Inferior parietal cortex (tissue), 1 donor: ENCODE results near the gene PIGO.
A peak's percentile ranks its signal among the peaks of the same experiment; 100 is the strongest.

Experiments used
- DNase-seq: peaks from one replicate; pipeline ENCODE4 v3.0.0-alpha.2; 2016; ENCODE audit errors: extremely low spot score

The PIGO gene

DNA sequence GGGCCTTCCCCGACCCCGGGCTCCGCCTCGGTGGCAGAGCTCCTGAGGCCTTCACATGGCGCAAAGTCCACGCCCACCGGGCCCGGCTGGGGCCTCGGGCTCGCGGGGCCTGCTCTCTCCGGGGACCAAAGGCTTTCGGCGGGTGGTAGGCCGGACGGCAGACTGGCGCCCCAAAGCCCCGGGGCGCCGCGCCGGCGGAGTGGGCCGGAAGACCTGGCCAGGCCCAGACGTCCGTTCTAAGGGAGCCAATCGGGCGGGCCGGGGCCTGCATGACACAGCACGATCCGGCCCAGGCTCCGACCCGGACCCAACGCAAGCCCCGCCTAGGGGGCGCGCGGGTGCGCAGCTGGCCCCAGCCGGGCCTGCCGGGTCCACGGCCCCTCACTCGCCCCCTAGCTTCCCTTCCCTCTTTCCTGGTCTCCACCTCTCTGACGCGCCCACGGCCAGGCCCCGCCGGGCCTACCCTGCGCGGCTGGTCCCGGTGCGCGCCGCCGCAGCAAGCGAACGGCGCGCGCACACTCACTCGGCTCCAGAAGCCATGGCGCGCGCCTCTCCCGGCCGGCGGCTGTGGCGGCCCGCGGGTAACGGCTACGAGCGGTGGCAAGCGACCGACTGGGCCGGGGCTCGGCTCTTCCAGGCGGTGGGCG is 24.5 kb downstream of the PIGO start:
- DNase-seq = peak; percentile 53

DNA sequence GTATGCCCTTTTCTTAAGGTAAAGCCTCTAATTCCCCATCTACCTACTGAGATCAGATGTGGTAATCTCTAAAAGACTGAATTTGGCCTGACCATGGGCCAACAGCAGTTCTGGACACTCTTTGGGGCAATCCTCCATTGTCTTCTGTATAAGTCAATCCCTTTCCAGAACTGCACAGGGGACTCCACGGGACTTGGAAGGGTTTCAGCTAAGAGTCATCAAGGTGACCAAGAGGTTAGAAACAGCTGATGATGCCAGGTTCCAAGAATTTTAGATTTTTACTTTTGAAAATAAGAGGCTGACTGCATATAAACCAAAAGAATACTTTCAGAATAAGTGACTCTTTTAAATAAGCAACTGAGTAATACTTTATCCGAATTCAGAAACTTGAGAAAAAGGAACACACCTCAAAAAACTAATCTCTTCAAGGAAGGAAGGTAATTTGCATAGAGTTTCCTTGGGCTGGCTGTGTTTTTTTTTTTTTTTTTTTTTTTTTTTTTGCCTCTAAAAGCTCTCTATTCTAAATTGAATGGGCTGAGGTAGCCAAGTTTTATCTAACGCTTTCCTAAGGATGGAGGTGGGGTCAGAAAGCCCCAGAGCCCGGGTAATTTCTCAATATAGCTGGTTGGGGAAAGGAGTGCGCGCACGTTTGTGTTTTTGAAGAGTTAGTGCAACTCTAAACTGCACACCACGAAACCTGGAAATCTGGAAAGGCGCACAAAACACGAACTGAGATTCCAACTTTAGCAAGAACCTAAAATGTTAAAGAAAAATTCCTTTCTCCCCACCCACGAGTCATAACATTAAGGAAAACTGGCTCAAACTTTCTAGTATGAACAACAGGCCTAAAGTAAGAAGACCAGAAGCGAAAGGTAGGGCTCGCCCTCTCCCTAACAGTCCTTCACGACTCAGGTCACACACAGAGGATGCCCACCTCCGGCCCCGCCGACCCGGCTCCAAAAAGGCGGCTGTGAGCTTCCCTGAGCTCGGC is 25.3 kb downstream of the PIGO start:
- no peak for DNase-seq

DNA sequence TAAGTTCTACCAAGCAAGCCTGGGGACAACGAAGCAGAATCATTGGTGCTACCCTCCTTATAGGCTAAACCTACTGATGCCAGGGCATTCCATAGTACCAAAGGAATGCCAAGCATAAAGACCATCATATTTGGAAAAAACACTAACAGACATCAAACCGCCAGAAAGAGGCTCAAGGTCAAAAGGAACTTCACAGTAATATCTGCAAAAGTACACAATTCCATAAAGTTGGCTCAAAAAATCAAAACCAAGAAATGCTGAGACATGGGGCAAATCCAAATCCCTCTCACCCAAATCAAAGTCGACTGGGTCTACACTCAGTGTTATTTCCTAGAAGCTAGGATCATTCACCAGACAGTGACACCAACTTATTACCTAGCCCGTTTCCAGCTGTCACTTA is 27.4 kb downstream of the PIGO start:
- DNase-seq = no peak

DNA sequence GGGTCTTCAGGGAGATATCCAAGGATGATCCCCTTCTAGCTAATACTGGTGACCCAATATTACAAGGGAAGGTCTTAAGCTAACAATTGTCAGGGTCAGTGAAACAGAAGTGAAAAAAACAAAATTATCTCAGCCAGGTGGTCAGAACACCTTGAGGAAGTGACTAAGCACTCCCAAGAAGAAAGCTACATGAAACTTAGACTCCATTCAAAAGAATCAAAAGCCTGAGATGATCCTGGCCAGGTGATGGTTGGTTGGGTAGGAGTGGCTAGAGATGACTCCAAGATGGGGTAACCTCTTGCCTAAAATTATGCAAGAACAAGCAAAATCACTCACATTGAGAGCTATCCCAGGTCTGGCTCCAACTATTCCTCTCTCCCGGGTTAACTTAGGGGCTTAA is 29.3 kb downstream of the PIGO start:
- no peak for DNase-seq

DNA sequence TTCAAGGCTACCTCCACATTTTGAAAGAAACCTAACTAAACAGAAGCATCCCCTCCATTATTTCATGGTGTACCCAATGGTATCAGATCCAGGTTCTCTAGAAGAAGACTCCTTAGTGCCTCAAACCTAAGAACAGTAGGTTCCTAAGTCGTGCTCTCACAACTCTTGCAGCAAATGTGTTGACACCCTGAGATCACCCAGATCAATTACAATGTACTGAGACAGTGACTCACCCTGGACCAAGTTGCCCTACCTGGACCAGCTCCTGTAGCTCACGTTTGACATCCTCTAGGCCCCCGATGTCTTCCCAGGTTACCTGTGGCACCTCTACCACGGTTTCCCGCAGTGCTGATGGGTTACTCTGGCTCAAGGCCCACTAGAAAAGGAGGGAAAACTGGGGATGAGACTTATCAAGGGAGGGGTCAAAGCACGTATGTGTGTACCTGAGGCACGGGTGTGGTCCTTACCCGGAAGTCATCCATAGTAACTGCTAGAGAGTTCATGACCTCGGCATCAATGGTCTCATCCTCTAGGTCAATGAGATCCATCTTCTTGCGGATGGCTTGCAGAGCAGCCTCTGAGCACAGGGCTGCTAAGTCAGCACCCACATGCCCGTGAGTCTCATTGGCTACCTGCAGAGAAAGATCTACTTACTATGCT is 35.7 kb downstream of the PIGO start:
- no peak for DNase-seq

DNA sequence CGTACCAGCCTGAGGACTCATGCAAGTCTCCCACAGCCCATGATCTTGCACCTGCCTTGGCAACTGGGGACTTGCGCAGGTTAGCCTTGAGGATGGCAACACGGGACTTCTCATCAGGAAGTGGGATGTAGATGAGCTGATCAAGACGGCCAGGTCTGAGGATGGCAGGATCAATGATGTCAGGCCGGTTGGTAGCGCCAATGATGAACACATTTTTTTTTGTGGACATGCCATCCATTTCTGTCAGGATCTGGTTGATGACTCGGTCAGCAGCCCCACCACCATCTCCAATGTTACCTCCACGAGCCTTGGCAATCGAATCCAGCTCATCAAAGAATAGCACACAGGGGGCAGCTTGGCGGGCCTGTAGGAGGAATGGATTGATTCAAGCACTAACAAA is 37.0 kb downstream of the PIGO start:
- DNase-seq = no peak

DNA sequence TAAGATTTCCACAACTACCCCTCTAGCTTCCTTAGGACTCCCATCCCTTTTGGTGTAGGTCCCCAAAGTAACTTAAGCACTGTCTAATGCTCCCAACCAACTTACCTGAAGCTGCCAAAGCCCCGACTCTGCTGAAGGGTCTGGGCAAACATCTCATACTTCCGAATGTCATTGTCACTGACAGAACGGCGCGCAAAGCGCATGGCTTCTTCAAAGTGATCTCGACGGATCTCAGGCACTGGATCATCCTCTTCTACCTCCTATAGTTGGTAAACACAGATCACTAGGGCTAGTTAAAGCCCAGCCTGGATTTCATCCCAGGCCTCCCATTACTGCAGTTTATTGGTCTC is 39.1 kb downstream of the PIGO start:
- DNase-seq = no peak

DNA sequence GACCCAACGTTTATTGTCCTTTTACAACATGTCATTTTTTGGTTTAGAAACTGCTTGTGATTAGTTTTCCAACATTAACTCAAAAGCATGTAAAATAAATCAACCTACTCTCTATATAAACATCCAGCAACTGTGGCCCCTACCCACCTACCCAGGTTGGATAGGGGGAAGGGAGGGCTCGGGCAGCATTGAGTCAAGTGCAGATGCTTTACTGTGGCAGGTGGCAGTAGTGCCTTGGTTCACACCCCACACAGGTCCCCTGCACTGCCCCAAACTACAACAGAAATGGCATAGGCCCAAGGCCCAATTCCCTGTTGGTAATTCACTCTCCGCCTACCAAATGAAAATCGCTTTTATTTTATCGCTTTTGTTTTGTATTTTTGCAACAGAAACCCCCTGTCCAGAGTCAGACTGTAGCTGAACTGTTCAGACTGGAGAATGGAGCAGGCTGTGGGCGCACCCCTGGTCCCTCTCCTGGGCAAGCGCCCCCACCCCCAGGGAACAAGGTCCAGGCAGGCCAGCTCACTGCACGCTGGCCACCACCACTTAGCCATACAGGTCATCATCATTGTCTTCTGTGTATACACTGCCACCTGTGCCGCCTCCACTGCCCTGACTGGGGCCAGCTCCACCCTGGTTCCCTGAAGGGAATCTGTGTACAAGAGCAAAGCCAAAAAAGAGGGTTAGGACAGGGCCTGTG is 39.7 kb downstream of the PIGO start:
- no peak for DNase-seq

DNA sequence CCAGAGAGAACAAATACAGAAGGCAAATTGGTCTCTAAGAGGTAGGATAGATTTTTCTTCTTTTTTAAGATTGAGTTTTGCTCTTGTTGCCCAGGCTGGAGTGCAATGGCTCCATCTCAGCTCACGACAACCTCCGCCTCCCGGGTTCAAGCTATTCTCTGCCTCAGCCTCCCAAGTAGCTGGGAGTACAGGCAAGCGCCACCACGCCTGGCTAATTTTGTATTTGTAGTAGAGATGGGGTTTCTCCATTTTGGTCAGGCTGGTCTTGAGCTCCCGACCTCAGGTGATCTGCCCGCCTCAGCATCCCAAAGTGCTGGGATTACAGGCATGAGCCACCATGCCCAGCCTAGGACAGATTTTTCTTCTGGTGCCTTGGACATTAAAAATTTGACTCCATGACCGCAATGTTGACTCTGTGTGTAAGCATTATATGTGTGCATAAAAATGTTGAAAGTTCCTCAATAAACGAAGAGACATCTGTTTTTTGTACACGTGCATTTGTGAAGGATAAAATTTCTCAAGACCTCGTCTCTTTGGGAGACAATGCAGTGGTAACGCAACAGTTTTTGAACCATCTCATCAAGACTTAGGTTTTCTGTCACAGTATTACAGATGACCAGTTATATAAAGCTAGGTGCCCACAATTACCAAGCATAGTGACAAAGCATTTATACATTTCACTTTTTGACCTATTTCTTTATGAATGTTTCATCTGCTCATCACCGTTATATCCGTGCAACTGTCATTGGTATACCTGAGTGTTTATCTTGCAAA is 41.3 kb downstream of the PIGO start:
- DNase-seq = no peak

DNA sequence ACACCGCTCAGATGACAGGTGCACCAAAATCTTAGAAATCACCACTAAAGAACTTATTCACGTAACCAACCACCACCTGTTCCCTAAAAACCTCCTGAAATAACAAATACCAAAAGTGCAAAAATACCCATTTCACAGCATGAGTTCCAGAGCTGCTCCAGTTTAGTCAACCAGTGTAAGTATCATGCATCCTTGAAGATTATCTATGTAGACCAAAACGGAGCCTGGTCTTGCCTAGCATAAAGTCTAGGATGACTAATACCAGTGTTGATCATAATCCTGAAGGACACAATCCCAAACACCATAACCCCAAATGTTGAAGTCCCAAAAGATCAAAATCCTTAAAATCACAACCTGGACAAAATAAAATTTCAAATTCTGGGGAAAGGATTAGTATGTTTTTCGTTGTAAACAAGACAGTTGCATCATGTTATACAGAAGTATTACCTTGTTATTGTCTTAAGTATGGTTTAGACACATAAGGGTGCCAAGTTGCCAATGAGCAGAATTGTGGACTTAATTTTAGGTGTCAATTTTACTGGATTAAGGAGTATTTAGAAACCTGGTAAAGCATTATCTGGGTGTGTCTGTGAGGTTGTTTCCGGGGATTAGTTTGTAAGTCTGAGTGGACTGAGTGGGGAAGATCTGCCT is 42.1 kb downstream of the PIGO start:
- no peak for DNase-seq

DNA sequence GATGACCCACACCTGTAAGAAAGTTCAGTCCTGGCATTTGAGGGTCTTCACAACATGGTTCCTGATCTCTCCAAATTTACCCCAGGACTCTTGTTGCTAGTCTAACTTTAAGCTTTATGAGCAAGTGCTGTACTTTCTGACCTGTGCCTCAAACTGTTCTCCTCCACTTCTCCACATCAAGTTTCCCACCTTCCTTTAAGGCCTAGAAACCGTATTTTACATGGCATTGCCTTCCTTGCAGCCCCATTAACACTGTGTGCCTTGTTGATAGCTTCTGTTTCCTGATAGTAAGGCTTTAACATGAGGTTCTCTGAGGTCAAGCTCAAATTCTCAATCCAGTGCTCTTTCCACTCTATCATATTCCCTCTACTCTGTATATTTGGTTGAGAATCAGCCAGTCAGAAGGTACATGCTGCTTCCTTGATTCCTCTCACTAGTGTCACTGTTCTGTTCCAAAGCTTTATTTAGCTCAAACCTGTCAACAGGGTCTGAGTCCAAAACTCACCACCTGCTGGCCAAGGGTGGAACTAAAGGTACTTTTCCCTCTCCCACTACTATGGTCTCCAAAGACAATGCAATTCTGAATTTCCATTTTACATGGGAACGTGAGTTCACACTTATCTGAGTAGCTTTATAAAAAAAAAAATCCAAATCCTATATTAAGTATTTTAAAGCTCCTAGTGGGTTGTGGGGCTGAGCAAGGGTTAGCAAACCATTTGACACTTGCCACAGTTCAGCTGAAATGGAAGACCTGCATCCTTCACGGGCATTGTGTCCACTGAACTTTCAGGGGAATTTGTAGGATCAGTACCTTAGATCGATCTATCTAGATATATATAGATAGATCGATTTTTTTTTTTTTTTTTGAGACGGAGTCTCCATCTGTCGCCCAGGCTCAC is 45.1 kb downstream of the PIGO start:
- DNase-seq = peak; percentile 65

DNA sequence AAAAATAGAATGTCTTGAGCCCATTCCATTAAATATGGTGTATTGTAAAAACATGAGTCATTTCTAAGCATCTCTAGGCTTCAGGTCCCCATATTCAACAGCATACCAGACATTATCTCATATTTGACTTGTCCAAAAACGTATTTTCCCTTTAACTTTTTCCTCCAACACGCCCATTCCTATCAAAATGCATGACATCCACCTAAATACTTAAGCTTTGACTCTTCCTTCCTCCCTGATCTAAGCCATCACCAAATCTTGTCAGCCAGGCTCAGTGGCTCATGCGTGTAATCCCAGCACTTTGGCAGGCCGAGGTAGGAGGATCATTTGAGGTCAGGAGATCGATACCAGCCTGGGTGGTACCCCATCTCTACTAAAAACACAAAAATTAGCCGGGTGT is 47.9 kb downstream of the PIGO start:
- DNase-seq = no peak

DNA sequence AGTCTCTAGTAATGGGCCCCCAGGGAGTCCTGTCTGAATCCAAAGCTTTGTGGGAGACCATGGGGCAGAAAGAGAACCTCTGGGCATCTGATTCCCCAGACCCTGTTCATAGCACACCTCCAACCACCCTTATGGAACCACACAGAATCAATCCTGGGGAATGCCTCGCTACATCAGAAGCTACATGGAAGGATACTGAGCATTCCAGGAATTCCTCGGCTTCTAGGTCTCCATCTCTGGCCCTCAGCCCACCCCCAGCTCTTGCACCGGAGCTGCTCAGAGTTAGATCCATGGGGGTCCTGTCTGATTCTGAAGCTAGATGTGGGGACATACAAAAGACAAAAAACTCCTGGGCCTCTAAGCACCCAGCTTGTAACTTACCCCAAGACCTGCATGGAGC is 52.3 kb downstream of the PIGO start:
- no peak for DNase-seq

DNA sequence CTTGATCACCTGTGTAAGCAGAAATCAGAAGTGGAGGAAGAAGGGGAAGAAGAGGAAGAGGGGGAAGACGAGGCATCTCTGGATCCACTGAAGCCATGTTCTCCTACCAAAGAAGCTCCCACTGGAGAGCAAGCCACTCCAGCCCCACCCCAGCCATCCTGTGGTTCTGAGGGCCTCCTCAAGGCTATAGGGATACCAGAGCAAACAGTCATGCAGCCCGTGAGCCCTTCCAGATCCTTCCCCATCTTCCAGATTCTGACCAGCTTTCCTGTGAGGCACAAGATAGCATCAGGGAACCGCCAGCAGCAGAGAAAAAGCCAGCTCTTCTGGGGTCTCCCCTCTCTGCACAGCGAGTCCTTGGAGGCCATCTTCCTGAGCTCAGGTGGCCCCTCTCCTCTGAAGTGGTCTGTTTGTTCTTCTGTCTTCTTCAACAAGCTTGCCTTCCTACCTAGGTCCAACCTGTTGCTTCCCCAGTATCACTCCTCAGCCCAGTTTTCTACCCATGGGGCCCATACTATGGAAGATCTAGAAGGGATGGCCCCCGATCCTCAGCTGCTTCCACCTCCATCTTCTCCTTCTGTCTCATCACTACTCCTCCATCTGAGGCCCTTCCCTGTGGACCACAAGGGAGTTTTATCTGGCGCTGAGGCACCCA is 53.4 kb downstream of the PIGO start:
- DNase-seq = no peak

DNA sequence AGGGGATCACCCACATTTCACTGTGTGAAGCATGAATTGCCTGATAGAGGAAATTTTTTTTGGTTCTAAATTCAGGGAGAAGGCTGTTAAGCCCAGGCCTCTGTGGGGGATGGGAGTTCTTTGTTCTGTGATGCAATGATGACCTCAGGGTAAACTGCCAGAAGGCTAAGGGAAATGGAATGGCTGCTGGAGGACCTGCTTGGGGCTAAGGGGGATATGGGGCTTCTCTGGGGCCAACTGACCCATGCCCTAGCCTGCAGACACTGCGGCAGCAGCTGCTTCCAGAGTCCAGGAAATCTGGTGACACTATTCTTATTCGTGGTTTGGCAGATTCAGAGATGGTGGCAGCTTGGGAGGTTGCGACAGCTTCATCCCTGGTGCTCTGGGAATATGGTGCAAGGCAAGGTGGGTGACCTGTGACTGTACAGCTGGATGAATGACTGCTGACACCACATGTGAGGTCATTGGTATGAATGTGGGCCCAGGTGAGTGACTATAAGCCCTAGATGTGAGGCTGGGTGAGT is 54.2 kb downstream of the PIGO start:
- no peak for DNase-seq
